ENCODE data around the gene RNF141.

Gene RNF141

GRCh38 chr11:10480026-10480425, 61.0 kb downstream of the RNF141 start:
- no peak for DNase-seq (ENCODE audit: low read depth)

- DNase-seq (ENCODE audit: low read depth), result no peak
Observed at GRCh38 chr11:10478574-10479550, 62.1 kb downstream of the RNF141 start.

- DNase-seq (ENCODE audit: low read depth), result no peak
Observed at GRCh38 chr11:10478066-10478465, 62.9 kb downstream of the RNF141 start.

GRCh38 chr11:10477690-10478046, 63.3 kb downstream of the RNF141 start:
- no peak for DNase-seq (ENCODE audit: low read depth)

GRCh38 chr11:10476927-10477689, 63.9 kb downstream of the RNF141 start:
- no peak for DNase-seq (ENCODE audit: low read depth)

- DNase-seq (ENCODE audit: low read depth), result no peak
Observed at GRCh38 chr11:10476342-10476741, 64.6 kb downstream of the RNF141 start.

GRCh38 chr11:10474551-10474950, 66.4 kb downstream of the RNF141 start:
- no peak for DNase-seq (ENCODE audit: low read depth)

- no peak for DNase-seq (ENCODE audit: low read depth)
Observed at GRCh38 chr11:10473371-10473770, 67.6 kb downstream of the RNF141 start.

- DNase-seq (ENCODE audit: low read depth), result no peak
Observed at GRCh38 chr11:10462746-10463300, 78.2 kb downstream of the RNF141 start.

Data from activated T-cell treated with anti-CD3 and anti-CD28 coated beads for 1 hour (primary cell).